Left lung (tissue), 10 donors: ENCODE measurements around the gene CLC. TPM values are rescaled to one million over a fixed set of nuclear protein-coding genes. Genes with fewer than 3 reads are reported as not detected.

Experiments used
- ATAC-seq: fragments of 200-7000 bp; cut with Tn5 transposase; one replicate; pipeline ENCODE4 v1.9.1; 2020; ENCODE audit warnings: moderate library complexity
- DNase-seq, 4 donors: peaks; one replicate each; pipeline ENCODE4 v3.0.0-alpha.2; 2013 to 2020
- H3K27ac ChIP-seq, 2 donors: fragments of 200-600 bp; sonication (generic) in 1 of 2; one replicate each; pipeline versions ENCODE4 v1.5.0 to v1.8.0; 2020 to 2021
- H3K27me3 ChIP-seq, 2 donors: fragments of 200-600 bp; sonication (generic) in 1 of 2; one replicate each; pipeline versions ENCODE4 v1.5.0 to v1.8.0; 2020 to 2021
- H3K36me3 ChIP-seq, 2 donors: fragments of 200-600 bp; sonication (generic) in 1 of 2; one replicate each; pipeline versions ENCODE4 v1.5.0 to v1.8.0; 2020 to 2021
- H3K4me1 ChIP-seq, 2 donors: fragments of 200-600 bp; one replicate each; pipeline ENCODE4 v1.8.0; 2021
- H3K4me3 ChIP-seq, 2 donors: fragments of 200-600 bp; sonication (generic) in 1 of 2; one replicate each; pipeline versions ENCODE4 v1.5.0 to v1.8.0; 2020 to 2021; ENCODE audit warnings: mild to moderate bottlenecking in 1 of 2
- H3K9me3 ChIP-seq, 2 donors: fragments of 200-600 bp; sonication (generic) in 1 of 2; one replicate each; pipeline versions ENCODE4 v1.5.0 to v1.8.0; 2020 to 2021
- CTCF ChIP-seq, 2 donors: fragments of 200-600 bp; sonication (generic) in 1 of 2; IDR thresholded peaks; one replicate each; pipeline versions ENCODE4 v1.5.0 to v1.8.0; 2021; ENCODE audit warnings: antibody characterized with exemption in 2 of 2
- intact Hi-C, 2 donors: fragments of 100-400 bp; cut with DNase I; formaldehyde crosslinking; loops; one replicate each; pipeline versions ENCODE4 v1.11.2 to v1.14.2; 2022
- polyA plus RNA-seq, 6 donors: library from polyadenylated mRNA; unstranded; fragments of 120-200 nt; gene quantifications; one replicate each; pipeline ENCODE4 v1.2.1, GENCODE V29; 2013; ENCODE audit not compliant: insufficient read length in 6 of 6
- total RNA-seq, 2 donors: library from RNA; stranded (reverse); fragmentation: NEBNext Ultra II Directional; extraction: Animal tissue kit (Norgen Biotek cat#: 25700); gene quantifications; one replicate each; pipeline ENCODE4 v1.2.1, GENCODE V29; 2021
- donor health status: DM: no; HTN: yes; CAD: no.
- donor health status: DM: no; HTN: no; CAD: no.

Gene CLC
- total and polyA plus RNA-seq, 8 donors: 1.3 to 2.8 (median 2.0) TPM; not detected in 2

GRCh38 chr19:39752795-39753194 lies 15.0 kb upstream of the CLC start:
- Histone ChIP-seq H3K4me3 (no peak overlapping the region), H3K27me3 (peaks cover 0 to 27% of the 10 kb centered on the region in 2 donors), H3K4me1 (no peaks in the 10 kb centered on the region), H3K27ac (no peak overlapping the region), H3K36me3 (no peaks in the 10 kb centered on the region), H3K9me3 (no peaks in the 10 kb centered on the region)
- TF ChIP-seq CTCF (IDR thresholded peaks at IDR 0.05): no peak
- intact Hi-C loops: no loop called here
- DNase-seq: no peak
- ATAC-seq: no peak

GRCh38 chr19:39752390-39752789 lies 14.6 kb upstream of the CLC start:
- no peaks in the 10 kb centered on the region for H3K9me3 ChIP-seq
- intact Hi-C loops: no loop called here
- no peak for ATAC-seq
- DNase-seq: no peak
- no peak overlapping the region for H3K27ac ChIP-seq
- H3K36me3 ChIP-seq: no peaks in the 10 kb centered on the region
- H3K4me1 ChIP-seq: no peaks in the 10 kb centered on the region
- TF ChIP-seq CTCF (IDR thresholded peaks at IDR 0.05): no peak
- peaks cover 0 to 23% of the 10 kb centered on the region in 2 donors for H3K27me3 ChIP-seq
- no peak overlapping the region for H3K4me3 ChIP-seq

GRCh38 chr19:39749981-39750380 lies 12.2 kb upstream of the CLC start:
- Histone ChIP-seq H3K4me1 (no peaks in the 10 kb centered on the region), H3K4me3 (no peak overlapping the region), H3K27ac (no peak overlapping the region), H3K36me3 (no peaks in the 10 kb centered on the region), H3K27me3 (peaks cover 0 to 19% of the 10 kb centered on the region in 2 donors), H3K9me3 (no peaks in the 10 kb centered on the region)
- ATAC-seq: no peak
- no peak for DNase-seq
- intact Hi-C loops: no loop called here
- no peak for TF ChIP-seq CTCF (IDR thresholded peaks at IDR 0.05)

- Histone ChIP-seq H3K4me3 (no peak overlapping the region), H3K27me3 (peaks cover 0 to 25% of the 10 kb centered on the region in 2 donors), H3K27ac (no peak overlapping the region), H3K4me1 (no peaks in the 10 kb centered on the region), H3K9me3 (no peaks in the 10 kb centered on the region), H3K36me3 (no peaks in the 10 kb centered on the region)
- ATAC-seq (no peak), DNase-seq (no peak)
- no peak for TF ChIP-seq CTCF (IDR thresholded peaks at IDR 0.05)
- intact Hi-C loops: no loop called here
Measured at GRCh38 chr19:39746836-39747529, 9.2 kb upstream of the CLC start.

- Histone ChIP-seq H3K27me3 (peaks cover 0 to 22% of the 10 kb centered on the region in 2 donors), H3K4me1 (no peaks in the 10 kb centered on the region), H3K9me3 (no peaks in the 10 kb centered on the region), H3K27ac (no peak overlapping the region), H3K4me3 (no peak overlapping the region), H3K36me3 (no peaks in the 10 kb centered on the region)
- no peak for TF ChIP-seq CTCF (IDR thresholded peaks at IDR 0.05)
- no peak for ATAC-seq
- intact Hi-C loops: no loop called here
- no peak for DNase-seq
Measured at GRCh38 chr19:39745643-39746042, 7.8 kb upstream of the CLC start.
